Measurements from ENCODE around the gene THSD8.

Gene THSD8

DNA sequence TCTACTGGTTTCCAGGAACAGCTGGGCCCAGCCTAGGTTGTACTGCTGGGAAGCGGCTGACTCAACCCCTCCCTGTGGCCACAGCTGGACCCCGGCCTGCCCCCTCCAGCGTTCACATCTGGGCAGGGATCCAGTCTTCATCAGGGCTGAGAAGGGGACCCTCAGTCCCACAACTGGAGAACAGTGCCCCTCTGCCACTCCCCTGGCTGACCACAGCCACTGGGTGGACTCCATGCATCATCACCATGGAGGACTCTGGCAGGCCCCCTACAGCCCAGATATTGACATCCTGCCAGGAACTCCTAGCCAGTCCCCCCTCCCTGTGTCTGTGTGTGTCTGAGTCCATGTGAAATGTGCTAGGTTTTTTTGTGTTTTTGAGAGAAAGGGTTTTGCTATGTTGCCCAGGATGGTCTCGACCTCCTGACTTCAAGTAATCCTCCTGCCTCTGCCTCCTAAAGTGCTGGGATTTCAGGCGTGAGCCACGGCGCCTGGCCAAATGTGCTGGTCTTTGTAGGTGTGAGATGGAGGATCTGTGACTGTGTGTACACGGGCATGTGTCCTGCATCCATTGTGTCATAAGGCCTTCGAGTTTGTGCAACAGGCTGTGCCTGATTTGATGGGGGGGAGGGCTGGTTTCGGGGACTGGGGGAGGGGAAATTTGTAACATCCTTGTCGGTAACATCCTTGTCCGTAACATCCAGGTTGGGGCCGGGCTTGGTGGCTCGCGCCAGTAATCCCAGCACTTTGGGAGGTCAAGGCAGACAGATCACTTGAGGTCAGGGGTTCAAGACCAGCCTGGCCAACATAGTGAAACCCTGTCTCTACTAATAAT lies 22.5 kb upstream of the THSD8 start:
- no peak overlapping the region for H3K9ac ChIP-seq
- H3K4me3 ChIP-seq (ENCODE audit: low read depth, low read length) = no peak overlapping the region
- H3K79me2 ChIP-seq = no peaks in the 10 kb centered on the region
- H3K36me3 ChIP-seq (ENCODE audit: control insufficient read depth, insufficient read depth, low read length) = no peaks in the 10 kb centered on the region
- H3K4me1 ChIP-seq = peaks cover 35% of the 10 kb centered on the region
- H3K9me3 ChIP-seq (ENCODE audit: control insufficient read depth, low read length) = no peaks in the 10 kb centered on the region
- TF ChIP-seq, protein P1, sequence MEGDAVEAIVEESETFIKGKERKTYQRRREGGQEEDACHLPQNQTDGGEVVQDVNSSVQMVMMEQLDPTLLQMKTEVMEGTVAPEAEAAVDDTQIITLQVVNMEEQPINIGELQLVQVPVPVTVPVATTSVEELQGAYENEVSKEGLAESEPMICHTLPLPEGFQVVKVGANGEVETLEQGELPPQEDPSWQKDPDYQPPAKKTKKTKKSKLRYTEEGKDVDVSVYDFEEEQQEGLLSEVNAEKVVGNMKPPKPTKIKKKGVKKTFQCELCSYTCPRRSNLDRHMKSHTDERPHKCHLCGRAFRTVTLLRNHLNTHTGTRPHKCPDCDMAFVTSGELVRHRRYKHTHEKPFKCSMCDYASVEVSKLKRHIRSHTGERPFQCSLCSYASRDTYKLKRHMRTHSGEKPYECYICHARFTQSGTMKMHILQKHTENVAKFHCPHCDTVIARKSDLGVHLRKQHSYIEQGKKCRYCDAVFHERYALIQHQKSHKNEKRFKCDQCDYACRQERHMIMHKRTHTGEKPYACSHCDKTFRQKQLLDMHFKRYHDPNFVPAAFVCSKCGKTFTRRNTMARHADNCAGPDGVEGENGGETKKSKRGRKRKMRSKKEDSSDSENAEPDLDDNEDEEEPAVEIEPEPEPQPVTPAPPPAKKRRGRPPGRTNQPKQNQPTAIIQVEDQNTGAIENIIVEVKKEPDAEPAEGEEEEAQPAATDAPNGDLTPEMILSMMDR (IDR thresholded peaks at IDR 0.05) = no peak
- H3K27me3 ChIP-seq (ENCODE audit: control insufficient read depth, insufficient read depth, low read length) = no peaks in the 10 kb centered on the region
- peak overlapping the region; percentile 92 for H2AFZ ChIP-seq
- H3K4me2 ChIP-seq (ENCODE audit: low read length) = peak overlapping the region; percentile 97
- peak overlapping the region; percentile 90 for H3K27ac ChIP-seq

GRCh38 chr19:12782174-12782423 lies 19.8 kb upstream of the THSD8 start:
- Histone ChIP-seq H2AFZ (peak overlapping the region; percentile 74), H3K9ac (no peak overlapping the region), H3K9me3 (ENCODE audit: control insufficient read depth, low read length) (no peaks in the 10 kb centered on the region), H3K79me2 (no peaks in the 10 kb centered on the region), H3K27ac (peak overlapping the region; percentile 100), H3K4me3 (ENCODE audit: low read depth, low read length) (peak overlapping the region; percentile 64), H3K4me1 (peaks cover 60% of the 10 kb centered on the region), H3K36me3 (ENCODE audit: control insufficient read depth, insufficient read depth, low read length) (no peaks in the 10 kb centered on the region), H3K4me2 (ENCODE audit: low read length) (peak overlapping the region; percentile 94), H3K27me3 (ENCODE audit: control insufficient read depth, insufficient read depth, low read length) (no peaks in the 10 kb centered on the region)
- TF ChIP-seq, protein P1 (IDR thresholded peaks at IDR 0.05) = no peak

DNA sequence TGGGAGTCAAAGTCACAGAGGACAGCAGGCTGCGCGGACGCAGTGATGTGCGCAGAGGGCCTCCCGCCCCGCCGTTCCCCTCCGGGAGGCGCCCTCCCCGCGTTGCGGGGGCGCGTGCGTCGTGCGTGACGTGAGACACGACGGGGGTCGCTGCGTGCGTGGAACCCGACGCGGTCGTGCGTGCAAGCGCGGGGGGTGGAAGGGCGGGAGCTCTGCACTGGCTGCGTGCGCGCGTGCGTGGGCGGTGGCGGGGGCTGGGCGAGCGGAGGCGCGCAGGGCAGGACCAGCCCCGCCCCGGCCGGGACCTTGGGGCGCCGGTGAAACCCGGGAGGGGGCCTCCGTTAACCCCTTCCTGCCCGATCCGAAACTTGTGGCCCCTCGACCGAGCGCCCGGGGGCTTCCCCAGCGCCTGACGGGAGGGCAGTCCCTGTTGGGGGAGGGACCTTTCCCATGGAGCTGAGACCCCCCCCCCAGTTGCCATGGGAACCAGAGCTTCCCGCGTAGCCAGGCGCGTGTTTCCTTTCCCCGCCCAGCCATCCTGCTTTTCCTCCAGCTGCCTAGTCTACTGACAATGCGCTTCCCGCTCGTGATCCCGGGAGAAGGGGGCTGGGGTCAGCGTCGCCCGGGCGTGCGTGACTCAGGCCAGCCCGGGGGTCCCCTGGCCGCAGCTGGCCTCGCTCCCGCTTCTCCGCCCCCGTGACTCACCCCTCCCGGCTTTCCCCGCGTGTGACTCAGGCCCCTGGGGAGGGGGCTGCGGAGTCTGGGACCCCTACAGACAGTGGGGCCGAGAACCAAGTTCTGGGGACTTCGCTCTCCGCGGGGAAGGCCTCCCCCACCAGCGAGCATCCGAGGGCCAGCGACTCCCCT lies 19.2 kb upstream of the THSD8 start:
- Histone ChIP-seq H2AFZ (peak overlapping the region; percentile 74), H3K36me3 (ENCODE audit: control insufficient read depth, insufficient read depth, low read length) (no peaks in the 10 kb centered on the region), H3K27me3 (ENCODE audit: control insufficient read depth, insufficient read depth, low read length) (no peaks in the 10 kb centered on the region), H3K79me2 (no peaks in the 10 kb centered on the region), H3K27ac (peak overlapping the region; percentile 100), H3K9me3 (ENCODE audit: control insufficient read depth, low read length) (no peaks in the 10 kb centered on the region), H3K4me2 (ENCODE audit: low read length) (peak overlapping the region; percentile 94), H3K9ac (peak overlapping the region; percentile 75), H3K4me1 (peaks cover 60% of the 10 kb centered on the region), H3K4me3 (ENCODE audit: low read depth, low read length) (peak overlapping the region; percentile 64)
- TF ChIP-seq, protein P1 (IDR thresholded peaks at IDR 0.05) = peak; percentile 31

DNA sequence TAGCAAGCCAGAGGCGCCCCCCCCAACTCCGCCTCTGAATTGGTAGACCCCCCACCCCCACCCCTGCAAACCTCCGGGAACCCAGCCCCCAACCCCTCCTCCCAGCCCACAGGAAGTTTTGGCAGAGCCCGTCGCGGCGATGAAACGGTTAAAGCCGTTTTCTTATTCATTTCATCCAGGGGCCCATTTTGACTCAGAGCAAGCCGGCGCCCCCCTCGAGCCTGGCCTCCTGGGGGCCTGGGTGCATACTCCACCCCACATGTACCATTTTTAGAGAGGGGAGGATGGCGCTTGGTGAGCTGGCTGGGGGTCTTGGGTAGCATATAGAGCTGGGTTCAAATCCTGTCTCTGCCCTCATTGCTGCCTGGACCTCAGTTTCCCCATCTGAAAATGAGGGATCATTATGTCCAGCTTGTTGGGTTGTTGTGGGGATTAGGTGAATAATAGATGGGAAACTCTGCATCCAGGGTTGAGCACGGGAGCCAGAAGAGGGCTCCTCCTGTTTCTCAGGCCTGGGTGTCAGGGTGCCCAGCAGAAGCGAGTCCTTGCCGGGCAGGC lies 18.5 kb upstream of the THSD8 start:
- peaks cover 66% of the 10 kb centered on the region for H3K4me1 ChIP-seq
- H3K4me2 ChIP-seq (ENCODE audit: low read length) = peak overlapping the region; percentile 94
- no peaks in the 10 kb centered on the region for H3K27me3 ChIP-seq (ENCODE audit: control insufficient read depth, insufficient read depth, low read length)
- TF ChIP-seq, protein P1 (IDR thresholded peaks at IDR 0.05) = no peak
- H3K9me3 ChIP-seq (ENCODE audit: control insufficient read depth, low read length) = no peaks in the 10 kb centered on the region
- H3K36me3 ChIP-seq (ENCODE audit: control insufficient read depth, insufficient read depth, low read length) = no peaks in the 10 kb centered on the region
- H3K4me3 ChIP-seq (ENCODE audit: low read depth, low read length) = peak overlapping the region; percentile 64
- peak overlapping the region; percentile 54 for H2AFZ ChIP-seq
- no peak overlapping the region for H3K9ac ChIP-seq
- no peaks in the 10 kb centered on the region for H3K79me2 ChIP-seq
- H3K27ac ChIP-seq = peak overlapping the region; percentile 100

All from parathyroid adenoma (tissue), 2 donors.